Left lung (tissue), 10 donors: Measurements from ENCODE around the gene NRN1. TPM values are rescaled to one million over a fixed set of nuclear protein-coding genes. Genes with fewer than 3 reads are reported as not detected.

Source experiments
- ATAC-seq: fragments of 200-7000 bp; cut with Tn5 transposase; one replicate; pipeline ENCODE4 v1.9.1; 2020; ENCODE audit warnings: moderate library complexity
- DNase-seq, 4 donors: peaks; one replicate each; pipeline ENCODE4 v3.0.0-alpha.2; 2013 to 2020
- H3K27ac ChIP-seq, 2 donors: fragments of 200-600 bp; sonication (generic) in 1 of 2; one replicate each; pipeline versions ENCODE4 v1.5.0 to v1.8.0; 2020 to 2021
- H3K27me3 ChIP-seq, 2 donors: fragments of 200-600 bp; sonication (generic) in 1 of 2; one replicate each; pipeline versions ENCODE4 v1.5.0 to v1.8.0; 2020 to 2021
- H3K36me3 ChIP-seq, 2 donors: fragments of 200-600 bp; sonication (generic) in 1 of 2; one replicate each; pipeline versions ENCODE4 v1.5.0 to v1.8.0; 2020 to 2021
- H3K4me1 ChIP-seq, 2 donors: fragments of 200-600 bp; one replicate each; pipeline ENCODE4 v1.8.0; 2021
- H3K4me3 ChIP-seq, 2 donors: fragments of 200-600 bp; sonication (generic) in 1 of 2; one replicate each; pipeline versions ENCODE4 v1.5.0 to v1.8.0; 2020 to 2021; ENCODE audit warnings: mild to moderate bottlenecking in 1 of 2
- H3K9me3 ChIP-seq, 2 donors: fragments of 200-600 bp; sonication (generic) in 1 of 2; one replicate each; pipeline versions ENCODE4 v1.5.0 to v1.8.0; 2020 to 2021
- intact Hi-C, 2 donors: fragments of 100-400 bp; cut with DNase I; formaldehyde crosslinking; loops; one replicate each; pipeline versions ENCODE4 v1.11.2 to v1.14.2; 2022
- polyA plus RNA-seq, 6 donors: library from polyadenylated mRNA; unstranded; fragments of 120-200 nt; gene quantifications; one replicate each; pipeline ENCODE4 v1.2.1, GENCODE V29; 2013; ENCODE audit not compliant: insufficient read length in 6 of 6
- total RNA-seq, 2 donors: library from RNA; stranded (reverse); fragmentation: NEBNext Ultra II Directional; extraction: Animal tissue kit (Norgen Biotek cat#: 25700); gene quantifications; one replicate each; pipeline ENCODE4 v1.2.1, GENCODE V29; 2021
- TF ChIP-seq, protein P1 (sequence below), 2 donors: fragments of 200-600 bp; sonication (generic) in 1 of 2; IDR thresholded peaks; one replicate each; pipeline versions ENCODE4 v1.5.0 to v1.8.0; 2021; ENCODE audit warnings: antibody characterized with exemption in 2 of 2
- donor health status: DM: no; HTN: yes; CAD: no.
- donor health status: DM: no; HTN: no; CAD: no.

Gene NRN1
- total and polyA plus RNA-seq, 8 donors: 6.5 to 12.9 (median 9.9) TPM

DNA sequence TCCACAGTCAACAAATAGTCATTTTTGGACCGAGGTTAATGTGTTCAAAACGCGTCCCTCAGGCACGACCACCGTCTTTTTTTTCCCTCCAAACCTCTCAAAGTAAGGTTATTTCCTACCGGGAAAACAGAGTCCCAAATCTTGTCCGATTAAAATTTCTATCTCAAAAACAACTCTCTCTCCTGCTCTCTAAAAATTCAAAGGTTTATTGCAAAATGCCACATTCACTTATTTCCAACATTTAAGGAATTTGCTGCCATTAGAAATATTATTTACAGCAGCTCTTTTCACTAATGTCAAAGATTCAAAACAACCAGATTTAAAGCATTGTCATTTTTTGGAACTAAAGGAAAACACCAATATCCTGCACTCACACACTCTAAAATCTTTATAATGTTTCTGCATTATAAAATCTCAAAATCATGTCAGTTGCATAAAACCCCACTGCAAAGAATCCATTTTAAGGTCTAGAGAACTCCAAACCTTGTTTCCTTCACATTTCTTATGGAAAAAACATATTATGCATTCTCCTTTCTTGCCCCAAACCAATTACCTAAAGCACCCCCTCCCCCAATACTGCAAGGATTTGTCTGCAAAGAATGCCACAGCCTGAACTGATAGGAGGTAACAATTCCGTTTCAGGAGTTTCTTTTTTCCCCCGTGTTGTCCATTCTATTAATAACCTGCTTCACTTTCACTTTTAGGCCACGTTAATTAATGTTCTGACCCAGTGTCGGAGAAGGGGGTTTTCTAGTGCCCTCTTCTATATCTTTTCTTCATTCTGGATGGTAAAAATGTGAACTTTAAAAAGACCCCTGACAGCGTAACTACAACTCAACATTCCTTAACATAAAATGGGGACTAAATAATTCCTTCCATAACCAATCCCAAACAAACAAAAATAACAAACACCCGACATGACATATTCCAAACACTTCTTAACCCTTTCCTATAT is 1.4 kb downstream of the NRN1 start:
- TF ChIP-seq, protein P1, sequence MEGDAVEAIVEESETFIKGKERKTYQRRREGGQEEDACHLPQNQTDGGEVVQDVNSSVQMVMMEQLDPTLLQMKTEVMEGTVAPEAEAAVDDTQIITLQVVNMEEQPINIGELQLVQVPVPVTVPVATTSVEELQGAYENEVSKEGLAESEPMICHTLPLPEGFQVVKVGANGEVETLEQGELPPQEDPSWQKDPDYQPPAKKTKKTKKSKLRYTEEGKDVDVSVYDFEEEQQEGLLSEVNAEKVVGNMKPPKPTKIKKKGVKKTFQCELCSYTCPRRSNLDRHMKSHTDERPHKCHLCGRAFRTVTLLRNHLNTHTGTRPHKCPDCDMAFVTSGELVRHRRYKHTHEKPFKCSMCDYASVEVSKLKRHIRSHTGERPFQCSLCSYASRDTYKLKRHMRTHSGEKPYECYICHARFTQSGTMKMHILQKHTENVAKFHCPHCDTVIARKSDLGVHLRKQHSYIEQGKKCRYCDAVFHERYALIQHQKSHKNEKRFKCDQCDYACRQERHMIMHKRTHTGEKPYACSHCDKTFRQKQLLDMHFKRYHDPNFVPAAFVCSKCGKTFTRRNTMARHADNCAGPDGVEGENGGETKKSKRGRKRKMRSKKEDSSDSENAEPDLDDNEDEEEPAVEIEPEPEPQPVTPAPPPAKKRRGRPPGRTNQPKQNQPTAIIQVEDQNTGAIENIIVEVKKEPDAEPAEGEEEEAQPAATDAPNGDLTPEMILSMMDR (IDR thresholded peaks at IDR 0.05): no peak
- Histone ChIP-seq H3K4me1 (peaks cover 5 to 68% of the 10 kb centered on the region in 2 donors), H3K27ac (peak overlapping the region in 1 of 2 donors; percentile 77), H3K4me3 (peak overlapping the region in 1 of 2 donors; percentile 50), H3K9me3 (no peaks in the 10 kb centered on the region), H3K27me3 (peaks cover 90 to 100% of the 10 kb centered on the region in 2 donors), H3K36me3 (no peaks in the 10 kb centered on the region)
- intact Hi-C loops: no loop called here
- ATAC-seq (no peak), DNase-seq (no peak)

GRCh38 chr6:6004390-6004995 is 2.2 kb downstream of the NRN1 start:
- H3K27me3 ChIP-seq: peaks cover 90 to 100% of the 10 kb centered on the region in 2 donors
- H3K27ac ChIP-seq: peak overlapping the region; percentile 5 to 77
- intact Hi-C loops: no loop called here
- ATAC-seq: no peak
- no peaks in the 10 kb centered on the region for H3K36me3 ChIP-seq
- no peaks in the 10 kb centered on the region for H3K9me3 ChIP-seq
- H3K4me1 ChIP-seq: peaks cover 5 to 73% of the 10 kb centered on the region in 2 donors
- H3K4me3 ChIP-seq: peak overlapping the region; percentile 26 to 50
- TF ChIP-seq, protein P1 (IDR thresholded peaks at IDR 0.05): no peak
- DNase-seq: no peak

DNA sequence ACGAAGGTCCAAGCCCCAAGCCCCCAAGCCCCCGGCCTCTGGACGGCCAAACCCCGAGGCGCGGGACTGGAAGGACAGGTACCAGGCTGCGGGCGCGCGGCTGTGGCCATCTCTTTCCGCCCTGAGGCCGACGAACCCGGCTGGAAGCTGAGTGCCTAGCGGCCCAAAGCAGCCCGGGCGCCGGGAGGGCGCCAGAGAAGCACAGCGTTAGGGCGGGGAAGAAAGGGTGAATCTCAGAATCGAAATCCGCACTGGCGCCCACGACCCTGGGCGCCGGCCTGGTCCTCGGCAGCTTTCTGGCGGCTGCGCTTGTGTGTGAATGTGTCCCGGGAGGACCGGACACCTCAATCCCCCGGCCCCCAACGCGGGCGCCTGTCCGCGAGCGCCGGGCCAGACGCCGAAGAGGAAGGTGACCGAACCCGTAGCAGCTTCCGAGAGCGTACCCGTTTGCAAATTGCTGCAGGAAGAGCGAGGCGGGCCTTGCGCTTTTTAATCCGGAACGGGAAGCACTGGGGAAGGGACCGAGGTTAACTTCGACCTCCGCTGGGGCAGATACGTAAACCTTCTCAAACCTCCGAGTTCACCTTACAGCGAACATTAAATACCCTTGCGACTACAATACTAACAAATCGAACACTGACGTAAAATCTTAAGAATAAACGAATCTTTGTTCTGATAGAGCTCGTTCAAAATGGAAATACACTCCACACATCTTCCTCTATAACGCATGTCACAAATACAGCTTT is 2.9 kb downstream of the NRN1 start:
- DNase-seq (peak in 1 of 4 donors; percentile 89), ATAC-seq (no peak)
- Histone ChIP-seq H3K4me3 (peak overlapping the region; percentile 26 to 50), H3K4me1 (peaks cover under 1 to 74% of the 10 kb centered on the region in 2 donors), H3K36me3 (no peaks in the 10 kb centered on the region), H3K27me3 (peaks cover 97 to 100% of the 10 kb centered on the region in 2 donors), H3K9me3 (no peaks in the 10 kb centered on the region), H3K27ac (peak overlapping the region; percentile 5 to 77)
- TF ChIP-seq, protein P1 (IDR thresholded peaks at IDR 0.05): no peak
- intact Hi-C loops: no loop called here

- H3K9me3 ChIP-seq: no peaks in the 10 kb centered on the region
- no peak for ATAC-seq
- H3K4me3 ChIP-seq: peak overlapping the region; percentile 26 to 50
- DNase-seq: no peak
- no peaks in the 10 kb centered on the region for H3K36me3 ChIP-seq
- H3K27ac ChIP-seq: peak overlapping the region in 1 of 2 donors; percentile 77
- H3K4me1 ChIP-seq: peaks cover 0 to 75% of the 10 kb centered on the region in 2 donors
- TF ChIP-seq, protein P1 (IDR thresholded peaks at IDR 0.05): no peak
- H3K27me3 ChIP-seq: peaks cover 99 to 100% of the 10 kb centered on the region in 2 donors
- intact Hi-C loops: no loop called here
Measured at GRCh38 chr6:6002848-6003620, 3.7 kb downstream of the NRN1 start.
